Right atrium auricular region (tissue), 2 donors: Measurements from ENCODE around the gene TRAF3IP3. TPM values are rescaled to one million over a fixed set of nuclear protein-coding genes. Genes with fewer than 3 reads are reported as not detected.

Source experiments
- DNase-seq: peaks from one replicate; pipeline ENCODE4 v3.0.0-alpha.2; 2019; ENCODE audit warnings: low spot score
- H3K27ac ChIP-seq, 2 donors: fragments of 200-600 bp; sonication (generic); 1 replicate in 1 of 2; 2 replicates in 1 of 2; pipeline ENCODE4 v1.5.1; 2016 to 2019
- H3K27me3 ChIP-seq, 2 donors: fragments of 200-600 bp; sonication (generic); one replicate each; pipeline versions ENCODE4 v1.5.1 to v1.6.0; 2017 to 2019
- H3K36me3 ChIP-seq: fragments of 200-600 bp; sonication (generic); one replicate; pipeline ENCODE4 v1.5.1; 2016
- H3K4me1 ChIP-seq, 2 donors: fragments of 200-600 bp; sonication (generic); one replicate each; pipeline versions ENCODE4 v1.5.1 to v1.6.0; 2017 to 2019
- H3K4me3 ChIP-seq, 2 donors: fragments of 200-600 bp; sonication (generic); 1 replicate in 1 of 2; 2 replicates in 1 of 2; pipeline ENCODE4 v1.5.1; 2017 to 2019; ENCODE audit warnings: mild to moderate bottlenecking in 1 of 2, moderate library complexity in 1 of 2
- H3K9me3 ChIP-seq, 2 donors: fragments of 200-600 bp; sonication (generic); one replicate each; pipeline ENCODE4 v1.5.1; 2019
- total RNA-seq, 2 donors: library from RNA; depleted of rRNA; stranded (reverse); fragments of >200 nt; gene quantifications; one replicate each; pipeline ENCODE4 v1.1.0, GENCODE V29; 2016
- TF ChIP-seq, protein P1 (sequence below), 2 donors: fragments of 200-600 bp; sonication (generic); IDR thresholded peaks; one replicate each; pipeline ENCODE4 v1.5.1; 2019; ENCODE audit warnings: antibody characterized with exemption in 2 of 2

TRAF3IP3 gene
- total RNA-seq, 2 donors from 2014 or later: 0.19 to 2.2 TPM

GRCh38 chr1:209775678-209776077 lies 19.8 kb downstream of the TRAF3IP3 start:
- Histone ChIP-seq H3K27me3 (no peaks in the 10 kb centered on the region), H3K36me3 (no peaks in the 10 kb centered on the region)
- DNase-seq: no peak

DNA sequence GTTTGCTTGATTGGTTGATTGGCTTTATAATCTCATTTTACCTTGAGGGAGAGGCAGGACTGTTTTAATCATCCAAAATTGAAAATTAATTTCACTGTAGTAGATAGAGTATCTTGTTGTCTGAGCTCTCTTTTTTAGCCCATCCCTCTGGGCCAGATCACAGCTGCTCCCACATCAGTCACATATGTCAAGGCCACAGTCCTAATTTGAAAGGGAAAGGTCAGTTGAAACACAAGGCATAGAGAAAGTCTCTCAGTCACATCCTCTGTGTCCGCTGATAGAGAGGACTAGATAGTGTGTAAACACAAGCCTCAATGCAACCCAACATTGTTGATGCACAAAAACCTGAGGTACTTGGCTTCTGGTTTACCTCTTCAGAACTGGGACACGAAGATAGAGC lies 21.7 kb downstream of the TRAF3IP3 start:
- Histone ChIP-seq H3K36me3 (no peaks in the 10 kb centered on the region), H3K27ac (no peak overlapping the region)
- TF ChIP-seq, protein P1, sequence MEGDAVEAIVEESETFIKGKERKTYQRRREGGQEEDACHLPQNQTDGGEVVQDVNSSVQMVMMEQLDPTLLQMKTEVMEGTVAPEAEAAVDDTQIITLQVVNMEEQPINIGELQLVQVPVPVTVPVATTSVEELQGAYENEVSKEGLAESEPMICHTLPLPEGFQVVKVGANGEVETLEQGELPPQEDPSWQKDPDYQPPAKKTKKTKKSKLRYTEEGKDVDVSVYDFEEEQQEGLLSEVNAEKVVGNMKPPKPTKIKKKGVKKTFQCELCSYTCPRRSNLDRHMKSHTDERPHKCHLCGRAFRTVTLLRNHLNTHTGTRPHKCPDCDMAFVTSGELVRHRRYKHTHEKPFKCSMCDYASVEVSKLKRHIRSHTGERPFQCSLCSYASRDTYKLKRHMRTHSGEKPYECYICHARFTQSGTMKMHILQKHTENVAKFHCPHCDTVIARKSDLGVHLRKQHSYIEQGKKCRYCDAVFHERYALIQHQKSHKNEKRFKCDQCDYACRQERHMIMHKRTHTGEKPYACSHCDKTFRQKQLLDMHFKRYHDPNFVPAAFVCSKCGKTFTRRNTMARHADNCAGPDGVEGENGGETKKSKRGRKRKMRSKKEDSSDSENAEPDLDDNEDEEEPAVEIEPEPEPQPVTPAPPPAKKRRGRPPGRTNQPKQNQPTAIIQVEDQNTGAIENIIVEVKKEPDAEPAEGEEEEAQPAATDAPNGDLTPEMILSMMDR (IDR thresholded peaks at IDR 0.05): no peak

More at GRCh38 chr1:209775678-209776077, 19.8 kb downstream of the TRAF3IP3 start:
- H3K4me1 ChIP-seq: peaks cover 0 to 2% of the 10 kb centered on the region in 2 donors
- no peak overlapping the region for H3K4me3 ChIP-seq
- TF ChIP-seq, protein P1 (IDR thresholded peaks at IDR 0.05): no peak
- H3K27ac ChIP-seq: no peak overlapping the region
- no peaks in the 10 kb centered on the region for H3K9me3 ChIP-seq

DNA sequence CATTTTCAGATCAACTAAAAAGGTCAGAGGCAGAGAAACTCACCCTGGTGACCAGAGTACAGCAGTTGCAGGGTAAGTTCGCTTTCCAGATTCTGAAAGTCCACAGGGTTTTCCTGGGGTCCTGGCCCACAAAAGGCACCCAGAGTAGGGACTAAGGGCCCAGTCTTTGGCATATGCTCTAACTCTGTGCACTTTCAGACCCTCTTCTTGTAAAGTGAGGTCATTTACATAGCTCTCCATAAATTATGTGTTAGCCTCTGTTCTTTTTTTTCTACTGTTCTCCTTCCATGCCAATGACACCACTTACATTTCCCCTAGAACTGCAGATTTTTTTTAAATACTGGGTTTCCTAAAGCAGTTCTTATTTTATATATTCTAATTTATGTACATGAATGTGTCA lies 22.2 kb downstream of the TRAF3IP3 start:
- TF ChIP-seq, protein P1 (IDR thresholded peaks at IDR 0.05): no peak
- H3K4me1 ChIP-seq: peaks cover 0 to 2% of the 10 kb centered on the region in 2 donors
- no peaks in the 10 kb centered on the region for H3K27me3 ChIP-seq
- no peak for DNase-seq
- H3K9me3 ChIP-seq: no peaks in the 10 kb centered on the region
- H3K36me3 ChIP-seq: no peaks in the 10 kb centered on the region
- H3K4me3 ChIP-seq: no peak overlapping the region
- no peak overlapping the region for H3K27ac ChIP-seq

More for the DNA sequence above, 21.7 kb downstream of the TRAF3IP3 start:
- H3K27me3 ChIP-seq: no peaks in the 10 kb centered on the region
- H3K4me3 ChIP-seq: no peak overlapping the region
- H3K9me3 ChIP-seq: no peaks in the 10 kb centered on the region
- no peaks in the 10 kb centered on the region for H3K4me1 ChIP-seq
- DNase-seq: no peak

- no peaks in the 10 kb centered on the region for H3K27me3 ChIP-seq
- H3K4me3 ChIP-seq: no peak overlapping the region
- H3K9me3 ChIP-seq: no peaks in the 10 kb centered on the region
- no peak for DNase-seq
- TF ChIP-seq, protein P1 (IDR thresholded peaks at IDR 0.05): no peak
- no peak overlapping the region for H3K27ac ChIP-seq
- H3K36me3 ChIP-seq: no peaks in the 10 kb centered on the region
- H3K4me1 ChIP-seq: peaks cover 0 to 17% of the 10 kb centered on the region in 2 donors
These were observed 24.4 kb downstream of the TRAF3IP3 start for GRCh38 chr1:209780268-209780667.

DNA sequence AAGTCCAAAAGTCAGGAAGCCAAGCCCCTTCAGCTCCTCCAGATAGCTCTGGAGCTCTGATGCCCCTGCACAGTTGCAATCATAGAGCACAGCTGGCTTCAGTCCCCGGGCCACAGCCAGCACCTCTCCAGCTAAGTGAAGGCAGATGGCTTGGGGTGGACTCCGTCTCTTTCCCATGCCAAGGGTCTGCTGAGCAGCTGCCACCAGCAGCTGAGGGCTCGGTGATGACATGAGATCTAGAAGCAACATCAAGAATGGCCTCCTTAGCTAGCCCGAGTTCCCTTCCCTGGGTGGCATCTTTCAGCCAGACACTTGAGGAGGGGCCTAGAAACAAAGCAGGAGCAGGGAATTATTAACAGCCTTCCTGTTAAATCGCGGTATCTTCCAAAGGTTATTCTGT lies 27.5 kb downstream of the TRAF3IP3 start:
- Histone ChIP-seq H3K27me3 (no peaks in the 10 kb centered on the region), H3K27ac (no peak overlapping the region), H3K9me3 (no peaks in the 10 kb centered on the region), H3K4me3 (peak overlapping the region in 1 of 2 donors; percentile 70), H3K4me1 (peaks cover 0 to 40% of the 10 kb centered on the region in 2 donors), H3K36me3 (no peaks in the 10 kb centered on the region)
- TF ChIP-seq, protein P1 (IDR thresholded peaks at IDR 0.05): no peak
- DNase-seq: no peak
